Spleen (tissue), 11 donors: ENCODE results near the gene ARHGAP21. TPM values are rescaled to one million over a fixed set of nuclear protein-coding genes. Genes with fewer than 3 reads are reported as not detected.
A peak's percentile ranks its signal among the peaks of the same experiment; 100 is the strongest.

Experiments
- DNase-seq: peaks from one replicate; pipeline ENCODE4 v3.0.0-alpha.2; 2020
- H3K27ac ChIP-seq, 8 donors: fragments of 200-600 bp; sonication (generic) in 7 of 8; 1 replicate in 4 of 8; 2 replicates in 4 of 8; pipeline versions ENCODE4 v1.5.0 to v1.8.0; 2016 to 2021; ENCODE audit warnings: inconsistent platforms in 4 of 8, mild to moderate bottlenecking in 4 of 8, moderate library complexity in 1 of 8
- H3K27me3 ChIP-seq, 7 donors: fragments of 200-600 bp; sonication (generic) in 6 of 7; replicated peaks in 1 of 7; 1 replicate in 4 of 7; 2 replicates in 3 of 7; pipeline versions ENCODE4 v1.5.0 to v1.8.0; 2016 to 2021; ENCODE audit warnings: inconsistent platforms in 3 of 7, mild to moderate bottlenecking in 1 of 7
- H3K36me3 ChIP-seq, 6 donors: fragments of 200-600 bp; sonication (generic) in 5 of 6; 1 replicate in 4 of 6; 2 replicates in 2 of 6; pipeline versions ENCODE4 v1.5.0 to v1.8.0; 2016 to 2021; ENCODE audit warnings: inconsistent platforms in 2 of 6
- H3K4me1 ChIP-seq, 6 donors: fragments of 200-600 bp; sonication (generic) in 5 of 6; 1 replicate in 3 of 6; 2 replicates in 3 of 6; pipeline versions ENCODE4 v1.5.0 to v1.8.0; 2016 to 2021; ENCODE audit warnings: inconsistent platforms in 3 of 6
- H3K4me3 ChIP-seq, 8 donors: fragments of 200-600 bp; sonication (generic) in 7 of 8; 1 replicate in 4 of 8; 2 replicates in 4 of 8; pipeline versions ENCODE4 v1.5.0 to v1.8.0; 2016 to 2021; ENCODE audit warnings: inconsistent platforms in 4 of 8, mild to moderate bottlenecking in 4 of 8, moderate library complexity in 2 of 8
- H3K9me3 ChIP-seq, 8 donors: fragments of 200-600 bp; sonication (generic) in 7 of 8; 1 replicate in 4 of 8; 2 replicates in 4 of 8; pipeline versions ENCODE4 v1.5.0 to v1.8.0; 2016 to 2021; ENCODE audit warnings: inconsistent platforms in 4 of 8
- CTCF ChIP-seq, 11 experiments: fragments of 200-600 bp in 7 of 11; fragments of 450-650 bp in 4 of 11; sonication (generic) in 4 of 11; IDR thresholded peaks in 8 of 11; conservative IDR thresholded peaks in 3 of 11; 1 replicate in 7 of 11; 2 replicates in 4 of 11; pipeline versions ENCODE4 v1.4.0 to v1.8.0; 2016 to 2021; ENCODE audit warnings: antibody characterized with exemption in 11 of 11, inconsistent platforms in 4 of 11, mild to moderate bottlenecking in 1 of 11
- POLR2A ChIP-seq, 3 donors: fragments of 450-650 bp; IDR thresholded peaks; one replicate each; pipeline ENCODE4 v1.5.1; 2017; ENCODE audit warnings: antibody characterized with exemption in 3 of 3, mild to moderate bottlenecking in 1 of 3
- POLR2AphosphoS5 ChIP-seq, 3 donors: sonication (generic); formaldehyde crosslinking; IDR thresholded peaks; one replicate each; pipeline ENCODE4 v1.5.1; 2017; ENCODE audit warnings: antibody characterized with exemption in 3 of 3
- WGBS, 5 donors: extraction: QIAGEN DNeasy Blood & Tissue Kit in 3 of 5; methylation state at CpG; one replicate each; pipeline versions ENCODE4 v1.1.5 to v1.1.7; 2013 to 2018; 5-methylcytosine and 5-hydroxymethylcytosine counted together
- intact Hi-C: fragments of 100-400 bp; cut with DNase I; formaldehyde crosslinking; loops from one replicate; pipeline ENCODE4 v1.15.0; 2023; ENCODE audit warnings: low total_unique reads
- polyA plus RNA-seq, 3 donors: library from polyadenylated mRNA; stranded (reverse); fragments of 200-250 nt; gene quantifications; one replicate each; pipeline ENCODE4 v1.2.1, GENCODE V29; 2013
- total RNA-seq, 7 donors: library from RNA; depleted of rRNA in 3 of 7; stranded (reverse); fragments of >200 nt in 3 of 7; fragmentation: NEBNext Ultra II Directional in 4 of 7; extraction: Animal tissue kit (Norgen Biotek cat#: 25700) in 4 of 7; gene quantifications; one replicate each; pipeline versions ENCODE4 v1.1.0 to v1.2.1, GENCODE V29; 2016 to 2021
- donor health status: healthy with polysubstance abuse.
- donor health status: DM: no; HTN: no; CAD: no; lungs with moderate emphysema.
- donor health status: DM: no; HTN: no; CAD: no.
- donor health status: Bipolar disorder and iron deficiency.
- donor health status: healthy.
- donor health status: DM: no; HTN: no; CAD: no.
- donor health status: DM: yes; HTN: yes; CAD: no.

ARHGAP21 gene
- total and polyA plus RNA-seq, 10 donors: 6.0 to 60.9 (median 43.9) TPM

DNA sequence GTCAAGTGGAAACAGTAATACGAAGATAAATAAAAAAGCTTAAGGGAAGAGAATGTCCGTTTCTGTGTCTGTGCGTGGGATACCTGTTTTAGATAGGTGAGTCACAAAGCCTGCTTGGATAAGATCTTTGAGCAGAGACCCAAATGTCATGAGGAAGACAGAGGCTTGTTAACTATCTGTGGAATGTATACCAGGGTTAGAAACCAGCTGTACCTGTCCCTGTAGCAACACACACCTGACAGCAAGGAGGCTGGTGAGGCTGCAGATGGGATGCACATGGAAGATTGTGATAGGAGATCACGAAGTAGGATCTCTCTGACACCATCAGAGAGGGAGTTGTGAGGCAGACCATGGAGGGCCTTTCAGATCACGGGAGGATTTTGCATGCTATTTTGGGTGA, 105.3 kb downstream of the ARHGAP21 start:
- intact Hi-C loops: no loop called here
- peaks cover 0 to 18% (median 0%) of the 10 kb centered on the region in 6 donors for H3K36me3 ChIP-seq
- TF ChIP-seq CTCF (IDR thresholded peaks at IDR 0.05 in 8 of 11, conservative IDR thresholded peaks at IDR 0.05 in 3 of 11): no peak
- no peak for TF ChIP-seq POLR2AphosphoS5 (IDR thresholded peaks at IDR 0.05)
- no peak for TF ChIP-seq POLR2A (IDR thresholded peaks at IDR 0.05)
- WGBS, 5 donors: 81 to 89% (median 86%) methylated on average over 5 of the region's 5 CpGs
- no peak for DNase-seq
- H3K27me3 ChIP-seq: no peaks in the 10 kb centered on the region
- H3K4me1 ChIP-seq: peaks cover 0 to 10% (median 2%) of the 10 kb centered on the region in 6 donors
- H3K9me3 ChIP-seq: no peaks in the 10 kb centered on the region
- no peak overlapping the region for H3K4me3 ChIP-seq
- no peak overlapping the region for H3K27ac ChIP-seq

- H3K4me3 ChIP-seq: no peak overlapping the region
- 59 to 71% (median 63%) methylated on average over 7 of the region's 7 CpGs for WGBS, 5 donors
- no peak overlapping the region for H3K27ac ChIP-seq
- peaks cover 0 to 18% (median 0%) of the 10 kb centered on the region in 6 donors for H3K36me3 ChIP-seq
- peaks cover 0 to 5% (median 1%) of the 10 kb centered on the region in 6 donors for H3K4me1 ChIP-seq
- TF ChIP-seq CTCF (IDR thresholded peaks at IDR 0.05 in 8 of 11, conservative IDR thresholded peaks at IDR 0.05 in 3 of 11) (peak in 8 of 11 experiments; percentile 11 to 74 (median 60)), POLR2AphosphoS5 (IDR thresholded peaks at IDR 0.05) (no peak), POLR2A (IDR thresholded peaks at IDR 0.05) (no peak)
- no peaks in the 10 kb centered on the region for H3K9me3 ChIP-seq
- H3K27me3 ChIP-seq: no peaks in the 10 kb centered on the region
- no peak for DNase-seq
- intact Hi-C loops: no loop called here
Observed at GRCh38 chr10:24617771-24618396, 105.8 kb downstream of the ARHGAP21 start.

- Histone ChIP-seq H3K36me3 (peaks cover 0 to 19% (median 0%) of the 10 kb centered on the region in 6 donors), H3K9me3 (no peaks in the 10 kb centered on the region), H3K27ac (no peak overlapping the region), H3K4me1 (no peaks in the 10 kb centered on the region), H3K4me3 (no peak overlapping the region), H3K27me3 (no peaks in the 10 kb centered on the region)
- intact Hi-C loops: no loop called here
- WGBS, 5 donors: 75 to 97% (median 94%) methylated on average over 3 of the region's 3 CpGs
- DNase-seq: no peak
- TF ChIP-seq POLR2AphosphoS5 (IDR thresholded peaks at IDR 0.05) (no peak), POLR2A (IDR thresholded peaks at IDR 0.05) (no peak)
Observed at GRCh38 chr10:24616536-24616935, 107.2 kb downstream of the ARHGAP21 start.

GRCh38 chr10:24606021-24606420, 117.7 kb downstream of the ARHGAP21 start:
- Histone ChIP-seq H3K4me1 (no peaks in the 10 kb centered on the region), H3K27me3 (no peaks in the 10 kb centered on the region), H3K4me3 (no peak overlapping the region), H3K27ac (no peak overlapping the region), H3K36me3 (peaks cover 0 to 50% (median 6%) of the 10 kb centered on the region in 6 donors), H3K9me3 (no peaks in the 10 kb centered on the region)
- no peak for DNase-seq
- TF ChIP-seq POLR2A (IDR thresholded peaks at IDR 0.05) (no peak), CTCF (IDR thresholded peaks at IDR 0.05 in 8 of 11, conservative IDR thresholded peaks at IDR 0.05 in 3 of 11) (no peak), POLR2AphosphoS5 (IDR thresholded peaks at IDR 0.05) (no peak)
- 89 to 100% (median 94%) methylated on average over 1 of the region's 1 CpG for WGBS, 5 donors
- intact Hi-C loops: no loop called here
